ENCODE results near the gene NUDT1.

DNA sequence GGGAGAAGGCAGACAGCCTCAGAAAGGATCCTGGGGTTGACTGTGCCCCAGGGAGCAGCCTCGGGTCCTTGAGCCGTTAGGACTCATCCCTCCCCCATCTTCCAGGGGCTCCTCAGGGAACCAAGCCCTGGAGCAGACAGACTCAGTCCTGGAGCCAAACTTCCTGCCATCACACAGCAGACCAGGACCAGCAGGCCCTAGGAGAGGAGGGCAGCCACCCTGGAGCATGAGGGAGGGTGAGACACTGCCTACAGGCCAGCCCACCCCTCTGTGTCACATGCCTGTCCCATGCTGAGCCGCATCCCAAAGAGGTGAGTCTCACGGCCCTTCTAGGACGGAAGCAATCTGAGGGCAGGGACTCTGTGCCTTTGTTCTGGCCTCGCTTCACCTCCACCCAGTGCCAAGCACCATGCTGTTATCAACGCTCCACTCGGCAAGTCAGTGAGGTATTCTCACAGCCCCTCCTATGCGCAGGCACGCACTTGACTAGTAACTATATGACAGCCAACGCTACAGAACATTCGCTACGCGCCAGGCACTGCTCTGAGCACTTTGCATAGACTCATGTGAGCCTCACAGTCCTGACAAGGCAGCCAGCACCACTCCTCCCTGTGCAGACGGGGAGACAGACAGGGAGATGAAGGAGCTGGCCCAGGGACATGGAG lies 28.3 kb upstream of the NUDT1 start:
- TF ChIP-seq, protein P1, sequence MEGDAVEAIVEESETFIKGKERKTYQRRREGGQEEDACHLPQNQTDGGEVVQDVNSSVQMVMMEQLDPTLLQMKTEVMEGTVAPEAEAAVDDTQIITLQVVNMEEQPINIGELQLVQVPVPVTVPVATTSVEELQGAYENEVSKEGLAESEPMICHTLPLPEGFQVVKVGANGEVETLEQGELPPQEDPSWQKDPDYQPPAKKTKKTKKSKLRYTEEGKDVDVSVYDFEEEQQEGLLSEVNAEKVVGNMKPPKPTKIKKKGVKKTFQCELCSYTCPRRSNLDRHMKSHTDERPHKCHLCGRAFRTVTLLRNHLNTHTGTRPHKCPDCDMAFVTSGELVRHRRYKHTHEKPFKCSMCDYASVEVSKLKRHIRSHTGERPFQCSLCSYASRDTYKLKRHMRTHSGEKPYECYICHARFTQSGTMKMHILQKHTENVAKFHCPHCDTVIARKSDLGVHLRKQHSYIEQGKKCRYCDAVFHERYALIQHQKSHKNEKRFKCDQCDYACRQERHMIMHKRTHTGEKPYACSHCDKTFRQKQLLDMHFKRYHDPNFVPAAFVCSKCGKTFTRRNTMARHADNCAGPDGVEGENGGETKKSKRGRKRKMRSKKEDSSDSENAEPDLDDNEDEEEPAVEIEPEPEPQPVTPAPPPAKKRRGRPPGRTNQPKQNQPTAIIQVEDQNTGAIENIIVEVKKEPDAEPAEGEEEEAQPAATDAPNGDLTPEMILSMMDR (conservative IDR thresholded peaks at IDR 0.05; ENCODE audit: low read depth in 2 of 2): no peak
- TF ChIP-seq POLR2AphosphoS5 (IDR thresholded peaks at IDR 0.05; ENCODE audit: low read depth): no peak
- no peak for TF ChIP-seq EZH2phosphoT487 (IDR thresholded peaks at IDR 0.05; ENCODE audit: unreplicated experiment)
- TF ChIP-seq EZH2 (IDR thresholded peaks at IDR 0.05; ENCODE audit: low read depth, unreplicated experiment): no peak

Measured in GM23338 (cell line).